Loucy (cell line): Measurements from ENCODE around the gene CLDN5.

Experiments
- H2AFZ ChIP-seq: fragments of 200-600 bp; sonication (generic); 2 replicates; pipeline ENCODE4 v1.6.0; 2016; ENCODE audit warnings: antibody characterized with exemption, mild to moderate bottlenecking, low read length, moderate library complexity
- H3F3A ChIP-seq: fragments of 200-600 bp; 2 replicates; pipeline ENCODE4 v1.6.0; 2016; ENCODE audit warnings: antibody characterized with exemption, low read depth, mild to moderate bottlenecking
- H3K27me3 ChIP-seq: fragments of 200-600 bp; sonication (generic); 2 replicates; pipeline ENCODE4 v1.6.1; 2014; ENCODE audit warnings: low read length, mild to moderate bottlenecking; ENCODE audit not compliant: insufficient read depth, poor library complexity, severe bottlenecking
- H3K36me3 ChIP-seq: fragments of 200-600 bp; sonication (generic); 2 replicates; pipeline ENCODE4 v1.6.1; 2016; ENCODE audit warnings: low read length; ENCODE audit not compliant: insufficient read depth
- H3K4me1 ChIP-seq: fragments of 200-600 bp; sonication (generic); 2 replicates; pipeline ENCODE4 v1.5.1; 2014; ENCODE audit warnings: low read length, mild to moderate bottlenecking; ENCODE audit not compliant: insufficient read depth, poor library complexity, severe bottlenecking
- H3K4me2 ChIP-seq: fragments of 200-600 bp; sonication (generic); 2 replicates; pipeline ENCODE4 v1.6.0; 2014; ENCODE audit warnings: antibody characterized with exemption, low read length, low read depth, mild to moderate bottlenecking; ENCODE audit not compliant: poor library complexity, severe bottlenecking
- H3K4me3 ChIP-seq: fragments of 200-600 bp; sonication (generic); 2 replicates; pipeline ENCODE4 v1.5.1; 2014; ENCODE audit warnings: low read length, mild to moderate bottlenecking, mixed read lengths; ENCODE audit not compliant: poor library complexity, severe bottlenecking
- H3K79me2 ChIP-seq: fragments of 200-600 bp; sonication (generic); 2 replicates; pipeline ENCODE4 v1.6.1; 2014; ENCODE audit warnings: low read length; ENCODE audit not compliant: insufficient read depth
- H3K9ac ChIP-seq: fragments of 200-600 bp; sonication (generic); 2 replicates; pipeline ENCODE4 v1.6.0; 2014; ENCODE audit warnings: mild to moderate bottlenecking, low read depth, low read length, moderate library complexity; ENCODE audit not compliant: poor library complexity, severe bottlenecking
- H3K9me2 ChIP-seq: fragments of 200-600 bp; sonication (generic); replicated peaks from 2 replicates; pipeline ENCODE4 v1.6.1; 2016; ENCODE audit warnings: low read depth, low read length, mixed read lengths
- H3K9me3 ChIP-seq: fragments of 200-600 bp; sonication (generic); 2 replicates; pipeline ENCODE4 v1.6.1; 2014; ENCODE audit warnings: mild to moderate bottlenecking, antibody characterized with exemption, low read length, low read depth; ENCODE audit not compliant: insufficient read depth
- H4K20me1 ChIP-seq: fragments of 200-600 bp; sonication (generic); 2 replicates; pipeline ENCODE4 v1.6.0; 2014; ENCODE audit warnings: antibody characterized with exemption, low read length, mild to moderate bottlenecking; ENCODE audit not compliant: insufficient read depth, poor library complexity, severe bottlenecking
- CTCF ChIP-seq: fragments of 200-600 bp; sonication (generic); conservative IDR thresholded peaks from 2 replicates; pipeline ENCODE4 v1.5.1; 2014; ENCODE audit warnings: mild to moderate bottlenecking, antibody characterized with exemption, low read length
- EZH2phosphoT487 ChIP-seq: fragments of 200-600 bp; IDR thresholded peaks from 2 replicates; pipeline ENCODE4 v1.6.1; 2018; ENCODE audit warnings: antibody characterized with exemption, mild to moderate bottlenecking, moderate library complexity, borderline replicate concordance

The CLDN5 gene

GRCh38 chr22:19524170-19525115 is at the start of gene CLDN5:
TSS of gene CLDN5 (minus strand) at chr22:19524410. CDS start at chr22:19524255, 155 bp downstream.
- peak within 1 kb of the TSS; percentile 96 for H3K9ac ChIP-seq
- TF ChIP-seq CTCF (no peak), EZH2phosphoT487 (no peak)
- H3K9me3 ChIP-seq, result no peaks in the 10 kb centered on the region
- peak within 1 kb of the TSS; percentile 23; the same call in 1 of the 2 replicates for H2AFZ ChIP-seq
- H3K4me3 ChIP-seq, result peak within 1 kb of the TSS; percentile 79
- H3K4me1 ChIP-seq, result peaks cover 52% of the 10 kb centered on the region
- H3K9me2 ChIP-seq, result no peaks in the 10 kb centered on the region
- peaks cover 13% of the 10 kb centered on the region for H3K27me3 ChIP-seq
- 0 out of 2 replicates have a peak, but pooled peaks cover 4% of the 10 kb centered on the region for H3F3A ChIP-seq
- peaks cover 60% of the 10 kb centered on the region for H3K79me2 ChIP-seq
- H3K4me2 ChIP-seq, result peak within 1 kb of the TSS; percentile 87
- peaks cover 41% of the 10 kb centered on the region for H4K20me1 ChIP-seq
- H3K36me3 ChIP-seq, result no peaks in the 10 kb centered on the region

- H3K79me2 ChIP-seq, result peaks cover 16% of the 10 kb centered on the region; the same call in 1 of the 2 replicates
- no peak overlapping the region for H3K4me2 ChIP-seq
- no peak overlapping the region for H2AFZ ChIP-seq
- no peak overlapping the region for H3K4me3 ChIP-seq
- H3K4me1 ChIP-seq, result peaks cover 72% of the 10 kb centered on the region
- H3K36me3 ChIP-seq, result no peaks in the 10 kb centered on the region
- no peak overlapping the region for H3K9ac ChIP-seq
- H3K9me2 ChIP-seq, result no peaks in the 10 kb centered on the region
- no peaks in the 10 kb centered on the region for H4K20me1 ChIP-seq
- H3K9me3 ChIP-seq, result no peaks in the 10 kb centered on the region
- no peak for TF ChIP-seq EZH2phosphoT487
- TF ChIP-seq CTCF, result no peak
- no peaks in the 10 kb centered on the region for H3K27me3 ChIP-seq
- no peaks in the 10 kb centered on the region for H3F3A ChIP-seq
Observed at GRCh38 chr22:19571995-19572394, 47.8 kb upstream of the CLDN5 start.

- H3K4me3 ChIP-seq, result no peak overlapping the region
- peaks cover 17% of the 10 kb centered on the region; the same call in 1 of the 2 replicates for H3K79me2 ChIP-seq
- no peaks in the 10 kb centered on the region for H3K27me3 ChIP-seq
- no peak overlapping the region for H3K4me2 ChIP-seq
- no peaks in the 10 kb centered on the region for H3K36me3 ChIP-seq
- H3K9me2 ChIP-seq, result no peaks in the 10 kb centered on the region
- H3K9ac ChIP-seq, result peak overlapping the region; percentile 4
- no peaks in the 10 kb centered on the region for H3K9me3 ChIP-seq
- H2AFZ ChIP-seq, result no peak overlapping the region
- peaks cover 72% of the 10 kb centered on the region for H3K4me1 ChIP-seq
- no peak for TF ChIP-seq CTCF
- TF ChIP-seq EZH2phosphoT487, result no peak
- peaks cover 6% of the 10 kb centered on the region; the same call in 1 of the 2 replicates for H3F3A ChIP-seq
- no peaks in the 10 kb centered on the region for H4K20me1 ChIP-seq
Observed at GRCh38 chr22:19571207-19571795, 47.1 kb upstream of the CLDN5 start.
